Heart right ventricle (tissue), 16 donors: ENCODE measurements around the gene NR3C1. TPM values are rescaled to one million over a fixed set of nuclear protein-coding genes. Genes with fewer than 3 reads are reported as not detected.
A peak's percentile ranks its signal among the peaks of the same experiment; 100 is the strongest.

ENCODE experiments used
- ATAC-seq, 8 donors: fragments of 200-7000 bp; cut with Tn5 transposase; one replicate each; pipeline ENCODE4 v1.9.1; 2020; ENCODE audit warnings: mild to moderate bottlenecking in 8 of 8, moderate library complexity in 8 of 8, moderate number of reproducible peaks in 1 of 8
- DNase-seq, 2 donors: peaks; one replicate each; pipeline ENCODE4 v3.0.0-alpha.2; 2020
- H3K27ac ChIP-seq, 10 donors: fragments of 200-600 bp; sonication (generic) in 2 of 10; one replicate each; pipeline versions ENCODE4 v1.5.0 to v1.8.0; 2020 to 2022; ENCODE audit warnings: mild to moderate bottlenecking in 3 of 10
- H3K27me3 ChIP-seq, 7 donors: fragments of 200-600 bp; one replicate each; pipeline ENCODE4 v1.8.0; 2021 to 2022; ENCODE audit warnings: mild to moderate bottlenecking in 2 of 7
- H3K36me3 ChIP-seq, 9 donors: fragments of 200-600 bp; sonication (generic) in 1 of 9; one replicate each; pipeline versions ENCODE4 v1.5.0 to v1.8.0; 2020 to 2022; ENCODE audit warnings: mild to moderate bottlenecking in 2 of 9
- H3K4me1 ChIP-seq, 9 donors: fragments of 200-600 bp; sonication (generic) in 1 of 9; one replicate each; pipeline versions ENCODE4 v1.5.0 to v1.8.0; 2020 to 2022; ENCODE audit warnings: mild to moderate bottlenecking in 4 of 9
- H3K4me3 ChIP-seq, 10 donors: fragments of 200-600 bp; sonication (generic) in 2 of 10; one replicate each; pipeline versions ENCODE4 v1.5.0 to v1.8.0; 2020 to 2022; ENCODE audit warnings: mild to moderate bottlenecking in 7 of 10, moderate library complexity in 2 of 10
- H3K9me3 ChIP-seq, 11 donors: fragments of 200-600 bp in 10 of 11; sonication (generic) in 2 of 11; one replicate each; pipeline versions ENCODE4 v1.5.0 to v1.8.0; 2013 to 2022; ENCODE audit warnings: mild to moderate bottlenecking in 2 of 11, control low read depth in 1 of 11, moderate library complexity in 1 of 11
- WGBS, 2 donors: extraction: QIAGEN DNeasy Blood & Tissue Kit; methylation state at CpG; one replicate each; pipeline ENCODE4 v1.1.7; 2013; ENCODE audit warnings: inconsistent platforms in 1 of 2; 5-methylcytosine and 5-hydroxymethylcytosine counted together
- intact Hi-C, 10 donors: fragments of 100-400 bp; cut with DNase I; formaldehyde crosslinking; loops; one replicate each; pipeline versions ENCODE4 v1.11.1 to v1.14.2; 2022
- polyA plus RNA-seq, 2 donors: library from polyadenylated mRNA; stranded (reverse); fragments of 200-250 nt; gene quantifications; one replicate each; pipeline ENCODE4 v1.2.3, GENCODE V29; 2013
- total RNA-seq, 10 donors: library from RNA; stranded (reverse); fragmentation: NEBNext Ultra II Directional in 3 of 10; extraction: Animal tissue kit (Norgen Biotek cat#: 25700) in 3 of 10; gene quantifications; one replicate each; pipeline versions ENCODE4 v1.2.1 to v1.2.4, GENCODE V29; 2021 to 2023
- TF ChIP-seq, protein P1 (sequence below), 9 donors: fragments of 200-600 bp; sonication (generic) in 2 of 9; IDR thresholded peaks; one replicate each; pipeline versions ENCODE4 v1.5.0 to v1.8.0; 2021 to 2022; ENCODE audit warnings: antibody characterized with exemption in 9 of 9, mild to moderate bottlenecking in 5 of 9, moderate library complexity in 1 of 9
- donor health status: Arrhythmogenic right ventricular cardiomyopathy.
- donor health status: ischemic (EF 13 %, LVEDD 7.1; RV severe dilation, severe dysfunction).
- donor health status: healthy with polysubstance abuse.
- donor health status: DM: no; HTN: yes; CAD: no.
- donor health status: DM: no; HTN: no; CAD: no.
- donor health status: ischemic (EF 25% LVEDD 6.9; RV normal size, moderate dysfunction).
- donor health status: ischemic (EF 25% LVEDD 5.7; RV mildly dilated, moderate dysfunction).
- donor health status: healthy.
- donor health status: DM: yes; HTN: yes; CAD: no.
- donor health status: Ischemic cardiomyopathy.
- donor health status: ischemic (EF 35%, LVEDD 5.7; RV mildly dilated, moderate dysfunction).
- donor health status: nonischemic (EF 11% LVEDD 7.7; RV severe dilation, severe dysfunction).
- donor health status: DM: yes; HTN: yes; CAD: no.
- donor health status: PGD.
- donor health status: ischemic (EF 29% LVEDD 5.4; RV normal size, mild dysfunction).
- donor health status: nonischemic (EF 23%, LVEDD 6.1; RV moderate dilation, normal function).

The NR3C1 gene
- total and polyA plus RNA-seq, 12 donors = 11.0 to 62.3 (median 44.6) TPM

- H3K27me3 ChIP-seq = no peaks in the 10 kb centered on the region
- H3K27ac ChIP-seq = no peak overlapping the region
- H3K9me3 ChIP-seq = peaks cover 0 to 6% (median 0%) of the 10 kb centered on the region in 11 donors
- DNase-seq (no peak), ATAC-seq (peak in 1 of 8 donors; percentile 21)
- H3K36me3 ChIP-seq = no peaks in the 10 kb centered on the region
- H3K4me3 ChIP-seq = no peak overlapping the region
- intact Hi-C loops = no loop called here
- 92 to 98% methylated on average over 3 of the region's 3 CpGs for WGBS, 2 donors
- peaks cover 0 to 97% (median 61%) of the 10 kb centered on the region in 9 donors for H3K4me1 ChIP-seq
- TF ChIP-seq, protein P1, sequence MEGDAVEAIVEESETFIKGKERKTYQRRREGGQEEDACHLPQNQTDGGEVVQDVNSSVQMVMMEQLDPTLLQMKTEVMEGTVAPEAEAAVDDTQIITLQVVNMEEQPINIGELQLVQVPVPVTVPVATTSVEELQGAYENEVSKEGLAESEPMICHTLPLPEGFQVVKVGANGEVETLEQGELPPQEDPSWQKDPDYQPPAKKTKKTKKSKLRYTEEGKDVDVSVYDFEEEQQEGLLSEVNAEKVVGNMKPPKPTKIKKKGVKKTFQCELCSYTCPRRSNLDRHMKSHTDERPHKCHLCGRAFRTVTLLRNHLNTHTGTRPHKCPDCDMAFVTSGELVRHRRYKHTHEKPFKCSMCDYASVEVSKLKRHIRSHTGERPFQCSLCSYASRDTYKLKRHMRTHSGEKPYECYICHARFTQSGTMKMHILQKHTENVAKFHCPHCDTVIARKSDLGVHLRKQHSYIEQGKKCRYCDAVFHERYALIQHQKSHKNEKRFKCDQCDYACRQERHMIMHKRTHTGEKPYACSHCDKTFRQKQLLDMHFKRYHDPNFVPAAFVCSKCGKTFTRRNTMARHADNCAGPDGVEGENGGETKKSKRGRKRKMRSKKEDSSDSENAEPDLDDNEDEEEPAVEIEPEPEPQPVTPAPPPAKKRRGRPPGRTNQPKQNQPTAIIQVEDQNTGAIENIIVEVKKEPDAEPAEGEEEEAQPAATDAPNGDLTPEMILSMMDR (IDR thresholded peaks at IDR 0.05) = no peak
Measured at GRCh38 chr5:143376195-143376779, 27.2 kb downstream of the NR3C1 start.

DNA sequence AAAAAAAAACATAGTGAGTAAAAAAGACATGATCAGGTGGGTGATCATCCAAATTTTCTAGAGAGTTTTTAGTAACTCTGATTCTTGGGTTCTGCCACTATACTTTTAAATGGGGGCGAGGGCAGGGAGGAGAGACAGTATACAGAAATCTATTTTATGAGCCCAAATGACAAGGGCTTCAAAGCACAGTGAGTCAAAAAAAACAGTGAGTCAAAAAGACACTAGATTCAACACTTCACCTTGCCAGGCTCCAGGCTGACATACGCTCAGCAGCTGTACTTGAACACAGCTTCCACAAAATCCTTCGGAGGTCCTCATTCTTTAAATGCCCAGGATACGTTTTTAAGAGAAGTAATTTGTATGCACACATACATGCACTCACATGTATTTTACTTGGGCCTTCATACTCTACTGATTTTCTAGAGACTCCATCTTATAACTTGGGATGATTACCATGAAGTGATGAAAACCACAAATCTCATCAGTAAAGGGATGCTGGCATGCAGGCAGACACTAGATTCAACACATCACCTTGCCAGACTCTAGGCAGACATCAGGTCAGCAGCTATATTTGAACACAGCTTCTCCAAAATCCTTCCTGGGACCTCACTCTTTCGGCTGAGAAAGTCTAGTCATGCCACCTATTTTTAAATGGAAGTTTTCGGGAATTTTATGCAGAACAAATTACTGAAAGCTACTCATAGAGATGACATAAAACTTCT, 28.8 kb downstream of the NR3C1 start:
- intact Hi-C loops = no loop called here
- no peaks in the 10 kb centered on the region for H3K27me3 ChIP-seq
- H3K9me3 ChIP-seq = no peaks in the 10 kb centered on the region
- H3K4me1 ChIP-seq = peaks cover 0 to 95% (median 65%) of the 10 kb centered on the region in 9 donors
- WGBS, 2 donors = 60 to 68% methylated on average over 6 of the region's 6 CpGs
- no peak overlapping the region for H3K4me3 ChIP-seq
- ATAC-seq (peak in 2 of 8 donors; percentile 31 to 57), DNase-seq (no peak)
- H3K27ac ChIP-seq = peak overlapping the region in 1 of 10 donors; percentile 12
- H3K36me3 ChIP-seq = no peaks in the 10 kb centered on the region
- TF ChIP-seq, protein P1 (IDR thresholded peaks at IDR 0.05) = no peak

GRCh38 chr5:143373076-143373475, 30.4 kb downstream of the NR3C1 start:
- intact Hi-C loops = no loop called here
- H3K4me1 ChIP-seq = peaks cover 0 to 91% (median 59%) of the 10 kb centered on the region in 9 donors
- H3K36me3 ChIP-seq = no peaks in the 10 kb centered on the region
- 61 to 63% methylated on average over 3 of the region's 3 CpGs for WGBS, 2 donors
- H3K4me3 ChIP-seq = no peak overlapping the region
- TF ChIP-seq, protein P1 (IDR thresholded peaks at IDR 0.05) = no peak
- no peak overlapping the region for H3K27ac ChIP-seq
- ATAC-seq = no peak
- H3K27me3 ChIP-seq = no peaks in the 10 kb centered on the region
- no peak for DNase-seq
- peaks cover 0 to 2% (median 0%) of the 10 kb centered on the region in 11 donors for H3K9me3 ChIP-seq

DNA sequence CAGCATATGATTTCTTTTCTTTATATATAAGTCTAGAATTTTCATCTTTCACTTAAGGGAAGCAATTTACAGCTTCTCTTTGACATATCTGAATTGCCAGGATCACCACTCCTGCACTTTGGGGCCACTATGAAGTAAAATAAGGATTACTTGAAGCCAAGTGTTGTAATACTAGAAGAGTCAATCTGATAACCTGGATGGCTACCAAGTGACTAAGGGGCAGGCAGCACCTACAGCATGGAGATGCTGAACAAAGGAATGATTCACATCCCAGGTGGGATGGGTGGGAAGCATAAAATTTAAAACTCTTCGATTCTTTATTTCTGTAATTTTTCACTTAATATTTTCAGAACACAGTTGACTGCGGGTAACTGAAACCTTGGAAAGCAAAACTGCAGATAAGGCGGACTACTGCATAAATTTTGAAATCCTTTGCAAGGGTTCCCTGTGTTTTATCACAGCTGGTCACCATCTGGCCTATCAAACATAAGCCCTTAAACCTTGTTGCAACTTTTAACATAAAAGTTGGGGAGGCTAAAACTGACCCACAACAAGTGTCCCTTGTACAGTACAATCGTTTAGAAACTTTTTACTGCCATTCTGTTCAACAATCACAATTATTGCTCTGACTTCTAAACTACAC, 31.2 kb downstream of the NR3C1 start:
- intact Hi-C loops = no loop called here
- Histone ChIP-seq H3K4me1 (peaks cover 0 to 86% (median 52%) of the 10 kb centered on the region in 9 donors), H3K27ac (no peak overlapping the region), H3K4me3 (no peak overlapping the region), H3K36me3 (no peaks in the 10 kb centered on the region), H3K27me3 (no peaks in the 10 kb centered on the region), H3K9me3 (peaks cover 0 to 7% (median 0%) of the 10 kb centered on the region in 11 donors)
- ATAC-seq (peak in 2 of 8 donors; percentile 52 to 54), DNase-seq (no peak)
- WGBS, 2 donors = 71 to 74% methylated on average over 4 of the region's 4 CpGs
- TF ChIP-seq, protein P1 (IDR thresholded peaks at IDR 0.05) = no peak
